Caco-2 (cell line): ENCODE results near the gene IL6. TPM values are rescaled to one million over a fixed set of nuclear protein-coding genes. Genes with fewer than 3 reads are reported as not detected.

ENCODE experiments used
- BruUV-seq: library from RNA; stranded (reverse); fragments of 400-500 nt; replicated peaks from 2 replicates; lab custom pipeline; 2021; lab: Mats Ljungman, UMichigan
- CTCF ChIA-PET: fragments of 300-600 bp; sonication (Branson Sonifier 250); formaldehyde crosslinking; loops from one replicate; lab custom pipeline; 2022; ENCODE audit warnings: antibody characterized with exemption; lab: Charles Lee
- POLR2A ChIA-PET: fragments of 300-600 bp; sonication (Branson Sonifier 250); formaldehyde crosslinking; loops from one replicate; lab custom pipeline; 2022; ENCODE audit warnings: antibody characterized with exemption; lab: Charles Lee
- DNase-seq, 2 experiments: peaks; one replicate each; pipeline versions ENCODE4 v3.0.0 to v3.0.0-alpha.2; 2020 to 2022
- H3K27me3 ChIP-seq: replicated peaks from 2 replicates; pipeline ENCODE4 v1.6.0; 2011; ENCODE audit warnings: low read length; ENCODE audit not compliant: control insufficient read depth, insufficient read depth
- H3K36me3 ChIP-seq: 2 replicates; pipeline ENCODE4 v1.5.1; 2011; ENCODE audit warnings: low read length; ENCODE audit not compliant: control insufficient read depth, insufficient read depth
- H3K4me1 ChIP-seq: fragments of 250-450 bp; sonication (Bioruptor Pico); 2 replicates; pipeline ENCODE4 v1.5.1; 2020; ENCODE audit warnings: mild to moderate bottlenecking
- H3K4me3 ChIP-seq: 2 replicates; pipeline ENCODE4 v1.5.1; 2011; ENCODE audit warnings: low read depth, mild to moderate bottlenecking, control low read depth, low read length
- H3K9me3 ChIP-seq: fragments of 250-450 bp; sonication (Bioruptor Pico); 2 replicates; pipeline ENCODE4 v1.5.1; 2020; ENCODE audit warnings: mild to moderate bottlenecking, moderate library complexity
- H3K27ac Mint-ChIP-seq: one replicate; pipeline ENCODE4 v1.8.0; 2022; ENCODE audit warnings: mixed read lengths; ENCODE audit not compliant: unreplicated experiment
- H3K27me3 Mint-ChIP-seq: one replicate; pipeline ENCODE4 v1.8.0; 2022; ENCODE audit warnings: mixed read lengths; ENCODE audit not compliant: insufficient read depth, unreplicated experiment
- H3K36me3 Mint-ChIP-seq: one replicate; pipeline ENCODE4 v1.8.0; 2022; ENCODE audit warnings: mild to moderate bottlenecking, mixed read lengths; ENCODE audit not compliant: insufficient read depth, unreplicated experiment
- H3K4me1 Mint-ChIP-seq: one replicate; pipeline ENCODE4 v1.8.0; 2022; ENCODE audit warnings: low read depth, mixed read lengths; ENCODE audit not compliant: unreplicated experiment
- H3K4me3 Mint-ChIP-seq: one replicate; pipeline ENCODE4 v1.8.0; 2022; ENCODE audit warnings: mild to moderate bottlenecking, moderate library complexity, mixed read lengths; ENCODE audit not compliant: unreplicated experiment
- H3K9me3 Mint-ChIP-seq: one replicate; pipeline ENCODE4 v1.8.0; 2022; ENCODE audit warnings: mixed read lengths; ENCODE audit not compliant: unreplicated experiment
- CTCF ChIP-seq, 2 experiments: fragments of 200-600 bp in 1 of 2; IDR thresholded peaks; 1 replicate in 1 of 2; 2 replicates in 1 of 2; pipeline versions ENCODE4 v1.5.1 to v1.8.0; 2011 to 2022; ENCODE audit warnings: antibody characterized with exemption in 1 of 2, control low read depth in 1 of 2, inconsistent platforms in 1 of 2, low read depth in 1 of 2, low read length in 1 of 2, mild to moderate bottlenecking in 1 of 2, moderate library complexity in 1 of 2; ENCODE audit not compliant: insufficient read depth in 1 of 2, severe bottlenecking in 1 of 2, unreplicated experiment in 1 of 2
- intact Hi-C: fragments of 100-400 bp; cut with micrococcal nuclease; formaldehyde crosslinking; loops from one replicate; pipeline ENCODE4 v1.10.0; 2022; ENCODE audit not compliant: unreplicated experiment
- total RNA-seq: library from RNA; stranded (reverse); gene quantifications from 2 replicates; pipeline ENCODE4 v1.2.3, GENCODE V29; 2022

The IL6 gene
- total RNA-seq, 1 experiment from 2014 or later, result not detected

- Histone ChIP-seq H3K4me3 (no peak overlapping the region), H3K4me1 (no peaks in the 10 kb centered on the region), H3K36me3 (no peaks in the 10 kb centered on the region), H3K9me3 (no peaks in the 10 kb centered on the region), H3K27me3 (no peaks in the 10 kb centered on the region)
- no peaks in the 10 kb centered on the region for H3K27me3 Mint-ChIP-seq
- intact Hi-C loops, result no loop called here
- no TSS peak for BruUV-seq
- H3K4me1 Mint-ChIP-seq, result no peaks in the 10 kb centered on the region
- DNase-seq, result no peak
- CTCF ChIA-PET, result interaction anchor here (0.8 kb wide), 1 partner anchor 300 kb away, joined by 3 read pairs; no protein-coding TSS in a partner anchor
- H3K36me3 Mint-ChIP-seq, result no peaks in the 10 kb centered on the region
- H3K9me3 Mint-ChIP-seq, result no peaks in the 10 kb centered on the region
- H3K4me3 Mint-ChIP-seq, result no peak overlapping the region
- no peak for TF ChIP-seq CTCF (IDR thresholded peaks at IDR 0.05; ENCODE audit: insufficient read depth in 1 of 2, low read depth in 1 of 2, low read length in 1 of 2, severe bottlenecking in 1 of 2, unreplicated experiment in 1 of 2)
- H3K27ac Mint-ChIP-seq, result no peak overlapping the region
- POLR2A ChIA-PET, result no interaction called here
Observed at GRCh38 chr7:22718911-22719420, 8.0 kb upstream of the IL6 start.

- no peaks in the 10 kb centered on the region for H3K9me3 ChIP-seq
- peaks cover 4% of the 10 kb centered on the region for H3K4me1 Mint-ChIP-seq
- no peak for DNase-seq
- no peaks in the 10 kb centered on the region for H3K27me3 ChIP-seq
- CTCF ChIA-PET, result no interaction called here
- no peak overlapping the region for H3K4me3 Mint-ChIP-seq
- no peak overlapping the region for H3K27ac Mint-ChIP-seq
- no peaks in the 10 kb centered on the region for H3K36me3 Mint-ChIP-seq
- H3K4me3 ChIP-seq, result no peak overlapping the region
- H3K9me3 Mint-ChIP-seq, result no peaks in the 10 kb centered on the region
- peaks cover 6% of the 10 kb centered on the region for H3K4me1 ChIP-seq
- H3K27me3 Mint-ChIP-seq, result no peaks in the 10 kb centered on the region
- POLR2A ChIA-PET, result no interaction called here
- no TSS peak for BruUV-seq
- intact Hi-C loops, result no loop called here
- TF ChIP-seq CTCF (IDR thresholded peaks at IDR 0.05; ENCODE audit: insufficient read depth in 1 of 2, low read depth in 1 of 2, low read length in 1 of 2, severe bottlenecking in 1 of 2, unreplicated experiment in 1 of 2), result no peak
- no peaks in the 10 kb centered on the region for H3K36me3 ChIP-seq
Observed at GRCh38 chr7:22720791-22721786, 5.9 kb upstream of the IL6 start.

GRCh38 chr7:22722536-22723180 is 4.3 kb upstream of the IL6 start:
- Mint-ChIP-seq H3K4me1 (peaks cover 8% of the 10 kb centered on the region), H3K27ac (no peak overlapping the region), H3K9me3 (no peaks in the 10 kb centered on the region), H3K4me3 (no peak overlapping the region), H3K36me3 (no peaks in the 10 kb centered on the region), H3K27me3 (no peaks in the 10 kb centered on the region)
- ChIA-PET CTCF (no interaction called here), POLR2A (no interaction called here)
- no TSS peak for BruUV-seq
- TF ChIP-seq CTCF (IDR thresholded peaks at IDR 0.05; ENCODE audit: insufficient read depth in 1 of 2, low read depth in 1 of 2, low read length in 1 of 2, severe bottlenecking in 1 of 2, unreplicated experiment in 1 of 2), result no peak
- intact Hi-C loops, result no loop called here
- H3K36me3 ChIP-seq, result no peaks in the 10 kb centered on the region
- peaks cover 12% of the 10 kb centered on the region for H3K4me1 ChIP-seq
- H3K27me3 ChIP-seq, result no peaks in the 10 kb centered on the region
- no peak for DNase-seq
- H3K4me3 ChIP-seq, result no peak overlapping the region
- H3K9me3 ChIP-seq, result no peaks in the 10 kb centered on the region
